HG02759 (cell line): Measurements from ENCODE around the gene LRSAM1.

Experiments
- ATAC-seq: cut with Tn5 transposase; IDR thresholded peaks from one replicate; pipeline ENCODE4 v1.9.1; 2021; ENCODE audit warnings: mild to moderate bottlenecking, moderate library complexity; ENCODE audit not compliant: unreplicated experiment

The LRSAM1 gene

DNA sequence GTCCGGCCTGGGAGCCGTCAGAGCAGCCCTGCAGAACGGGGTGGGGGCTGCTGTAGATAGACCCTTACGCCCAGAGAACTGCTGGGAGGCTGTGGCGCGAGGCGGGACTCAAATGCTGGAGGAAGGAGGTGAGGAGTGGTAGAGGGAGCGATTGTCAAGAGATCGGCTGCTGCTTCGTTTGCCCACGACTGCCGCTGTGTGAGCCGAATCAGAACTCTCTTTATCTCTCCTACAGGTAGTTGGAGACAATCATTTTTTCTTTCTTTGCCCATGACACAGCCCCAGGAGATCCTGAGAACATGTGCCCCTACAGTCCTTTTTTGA lies 26.7 kb upstream of the LRSAM1 start:
- ATAC-seq: no peak

- no peak for ATAC-seq
These were observed 24.6 kb upstream of the LRSAM1 start for GRCh38 chr9:127426756-127427155.

DNA sequence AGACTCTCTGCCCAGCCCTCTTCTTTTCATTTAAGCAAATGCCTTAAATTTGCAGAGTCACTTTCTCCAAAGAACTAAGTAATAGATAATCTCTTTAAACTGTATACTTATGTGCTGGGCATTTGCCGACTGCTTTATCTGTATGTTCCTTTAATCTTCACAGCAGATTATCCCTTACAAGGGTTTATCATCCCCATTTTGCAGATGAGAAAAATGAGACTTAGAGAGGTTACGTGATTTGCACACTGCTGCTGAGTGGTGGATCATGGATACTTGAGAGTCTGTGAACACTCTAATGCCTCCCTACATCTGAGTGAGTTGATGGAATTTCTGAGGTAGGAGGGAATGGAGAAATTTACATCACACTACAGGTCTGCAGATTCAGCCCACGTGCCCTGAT lies 23.0 kb upstream of the LRSAM1 start:
- no peak for ATAC-seq

- ATAC-seq: no peak
These were observed 20.9 kb upstream of the LRSAM1 start for GRCh38 chr9:127430415-127430814.

GRCh38 chr9:127437497-127438264 lies 13.6 kb upstream of the LRSAM1 start:
- ATAC-seq: no peak

- no peak for ATAC-seq
These were observed 12.9 kb upstream of the LRSAM1 start for GRCh38 chr9:127438394-127438793.

DNA sequence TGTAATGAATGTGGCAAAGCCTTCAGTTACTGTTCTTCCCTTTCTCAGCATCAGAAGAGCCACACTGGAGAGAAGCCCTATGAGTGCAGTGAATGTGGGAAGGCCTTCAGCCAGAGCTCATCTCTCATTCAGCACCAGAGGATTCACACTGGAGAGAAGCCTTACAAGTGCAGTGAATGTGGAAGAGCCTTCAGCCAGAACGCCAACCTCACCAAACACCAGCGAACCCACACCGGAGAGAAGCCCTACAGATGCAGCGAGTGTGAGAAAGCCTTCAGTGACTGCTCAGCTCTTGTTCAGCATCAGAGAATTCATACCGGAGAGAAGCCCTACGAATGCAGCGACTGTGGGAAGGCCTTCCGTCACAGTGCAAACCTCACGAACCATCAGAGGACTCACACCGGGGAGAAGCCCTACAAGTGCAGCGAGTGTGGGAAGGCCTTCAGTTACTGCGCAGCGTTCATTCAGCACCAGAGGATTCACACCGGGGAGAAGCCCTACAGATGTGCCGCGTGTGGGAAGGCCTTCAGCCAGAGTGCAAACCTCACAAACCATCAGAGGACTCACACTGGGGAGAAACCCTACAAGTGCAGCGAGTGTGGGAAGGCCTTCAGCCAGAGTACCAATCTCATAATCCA lies 6.9 kb upstream of the LRSAM1 start:
- ATAC-seq: no peak

GRCh38 chr9:127444921-127445850 lies 6.1 kb upstream of the LRSAM1 start:
- no peak for ATAC-seq

- ATAC-seq: no peak
These were observed 5.2 kb upstream of the LRSAM1 start for GRCh38 chr9:127445851-127446712.

- no peak for ATAC-seq
These were observed 4.4 kb upstream of the LRSAM1 start for GRCh38 chr9:127446713-127447415.

GRCh38 chr9:127447416-127448111 lies 3.7 kb upstream of the LRSAM1 start:
- ATAC-seq: no peak

DNA sequence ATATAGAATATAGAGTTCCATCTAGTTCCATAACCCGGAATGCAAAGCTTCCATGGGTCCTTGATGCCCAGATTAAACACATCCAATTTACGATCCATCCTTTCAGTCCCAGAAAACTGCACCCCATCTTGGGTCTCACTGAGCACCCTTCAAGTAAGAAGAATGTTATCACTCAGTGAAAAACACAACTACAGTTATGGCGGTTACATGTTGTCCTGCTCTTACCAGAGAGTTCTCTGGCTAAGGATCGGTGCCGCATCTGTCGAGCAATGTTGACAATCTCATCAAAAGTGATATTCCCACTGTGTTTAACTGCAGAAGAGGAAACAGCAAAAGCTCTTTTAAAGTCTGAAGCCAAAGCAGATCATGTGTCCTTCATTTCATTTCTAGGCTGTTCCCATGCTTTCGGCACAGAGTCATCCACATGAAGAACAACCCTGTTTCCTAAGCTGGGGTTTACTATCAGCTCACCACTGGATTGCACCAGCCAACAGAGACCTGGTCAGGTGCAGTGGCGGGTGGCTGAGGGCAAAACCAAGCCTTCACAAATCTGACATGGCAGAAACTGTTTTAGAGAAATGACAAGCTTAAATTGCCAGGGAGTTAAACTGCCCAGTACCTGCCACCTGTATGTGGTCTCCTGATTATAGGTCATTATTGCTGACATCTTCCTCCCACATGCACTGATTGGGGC lies 3.1 kb upstream of the LRSAM1 start:
- ATAC-seq: no peak

DNA sequence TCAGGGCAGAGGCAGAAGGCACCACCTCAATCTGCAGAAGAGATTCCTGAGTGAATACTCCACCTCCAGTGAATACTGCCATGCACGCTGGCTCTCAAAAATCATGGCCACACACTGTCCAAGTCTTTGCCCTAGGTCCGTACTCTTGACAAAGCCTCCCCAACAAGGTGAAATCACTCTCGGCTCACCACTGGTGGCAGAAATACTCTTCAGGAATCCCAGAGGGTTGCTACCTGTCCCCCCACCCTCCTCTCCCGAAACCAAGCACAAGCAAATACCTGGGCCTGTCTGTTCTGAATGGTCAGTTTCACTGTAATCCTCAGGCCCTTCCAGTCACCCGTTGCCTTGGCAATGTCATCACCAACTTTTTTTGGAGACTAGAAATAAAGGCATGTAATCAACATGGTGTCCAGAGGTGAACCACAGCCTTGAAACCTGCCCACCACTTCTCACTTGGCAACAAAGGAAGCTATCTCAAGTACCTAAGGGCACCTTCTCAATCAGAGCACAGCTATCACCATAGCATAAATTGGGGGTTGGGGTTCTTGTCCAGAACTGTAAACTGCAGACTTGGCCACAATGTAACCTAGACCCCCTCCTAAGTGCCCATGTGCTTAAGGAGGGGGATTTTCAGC lies 1.9 kb upstream of the LRSAM1 start:
- no peak for ATAC-seq

DNA sequence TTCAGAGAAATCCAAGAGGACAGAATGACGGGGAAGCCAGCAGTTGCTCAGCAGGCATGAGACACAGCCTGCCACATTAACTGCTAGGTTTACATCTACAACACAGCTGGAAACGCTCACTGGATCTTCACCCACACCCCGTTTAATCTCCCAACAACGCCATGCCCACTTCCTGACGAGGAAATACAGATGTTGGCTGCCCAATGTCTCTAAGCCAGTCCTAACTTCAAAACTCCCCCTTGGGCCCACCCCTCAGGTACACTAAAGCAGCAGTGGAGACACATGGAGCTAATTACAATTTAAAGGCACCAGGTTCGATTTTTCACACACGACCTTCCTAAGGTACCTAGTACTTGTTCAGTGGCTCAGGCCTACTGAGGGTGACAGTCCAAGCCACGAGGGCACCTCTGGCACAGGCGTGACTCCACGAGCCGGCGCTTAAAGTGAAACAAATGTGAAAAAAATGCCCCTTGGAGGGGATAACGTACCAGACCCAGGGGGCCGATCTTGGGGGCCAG lies 1.0 kb upstream of the LRSAM1 start:
- ATAC-seq: no peak

DNA sequence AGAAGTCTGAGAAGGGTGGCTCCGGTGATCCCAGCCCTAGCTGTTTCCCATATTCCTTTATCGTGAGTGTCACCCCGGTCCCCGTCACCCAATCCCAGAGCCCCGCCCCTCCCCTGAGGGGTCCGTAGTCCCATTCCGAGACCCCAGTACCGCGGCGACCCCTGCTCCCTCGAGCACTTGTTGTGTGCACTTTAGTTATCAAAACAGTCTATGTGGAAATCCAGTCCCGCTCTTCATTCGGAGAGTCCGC lies 223 bp downstream of the LRSAM1 start:
- ATAC-seq: no peak

GRCh38 chr9:127451858-127452656 lies 747 bp downstream of the LRSAM1 start:
- peak; percentile 4 for ATAC-seq

GRCh38 chr9:127452691-127453090 lies 1.4 kb downstream of the LRSAM1 start:
- no peak for ATAC-seq
